Cerebellar cortex (tissue), 1 donor: Measurements from ENCODE around the gene PLCE1.
A peak's percentile ranks its signal among the peaks of the same experiment; 100 is the strongest.
"Not testable (repeated sequence)": the region's sequence is repeated elsewhere in the genome, so short reads cannot be mapped to it uniquely, and the experiment has no call there.

ENCODE experiments used
- DNase-seq: peaks from one replicate; pipeline ENCODE4 v3.0.0-alpha.2; 2015; ENCODE audit warnings: low spot score

The PLCE1 gene

GRCh38 chr10:93993782-93994437, at the start of gene PLCE1:
Gene PLCE1, plus strand, starts transcription at chr10:93993931. Its CDS starts 37,116 bp downstream, at chr10:94031047.
- DNase-seq = no peak

GRCh38 chr10:93945819-93946218, 47.9 kb upstream of the PLCE1 start:
- DNase-seq = no peak

- no peak for DNase-seq
Measured at GRCh38 chr10:93947055-93947454, 46.7 kb upstream of the PLCE1 start.

GRCh38 chr10:93947524-93947923, 46.2 kb upstream of the PLCE1 start:
- DNase-seq = no peak

GRCh38 chr10:93951905-93952304, 41.8 kb upstream of the PLCE1 start:
- DNase-seq = no peak

GRCh38 chr10:93954299-93954698, 39.4 kb upstream of the PLCE1 start:
- no peak for DNase-seq

- DNase-seq = no peak
Measured at GRCh38 chr10:93954726-93955363, 38.9 kb upstream of the PLCE1 start.

- no peak for DNase-seq
Measured at GRCh38 chr10:93958834-93959233, 34.9 kb upstream of the PLCE1 start.

GRCh38 chr10:93960988-93961387, 32.7 kb upstream of the PLCE1 start:
- not testable (repeated sequence) for DNase-seq

- no peak for DNase-seq
Measured at GRCh38 chr10:93962973-93963372, 30.8 kb upstream of the PLCE1 start.

- no peak for DNase-seq
Measured at GRCh38 chr10:93963434-93963833, 30.3 kb upstream of the PLCE1 start.

GRCh38 chr10:93965911-93966310, 27.8 kb upstream of the PLCE1 start:
- no peak for DNase-seq

- no peak for DNase-seq
Measured at GRCh38 chr10:93967756-93968155, 26.0 kb upstream of the PLCE1 start.

GRCh38 chr10:93968540-93968945, 25.2 kb upstream of the PLCE1 start:
- DNase-seq = no peak

GRCh38 chr10:93970433-93971010, 23.2 kb upstream of the PLCE1 start:
- DNase-seq = not testable (repeated sequence)

GRCh38 chr10:93973748-93974445, 19.8 kb upstream of the PLCE1 start:
- no peak for DNase-seq

GRCh38 chr10:93977442-93977841, 16.3 kb upstream of the PLCE1 start:
- DNase-seq = no peak

- DNase-seq = no peak
Measured at GRCh38 chr10:93980486-93980885, 13.2 kb upstream of the PLCE1 start.

GRCh38 chr10:93991114-93991513, 2.6 kb upstream of the PLCE1 start:
- no peak for DNase-seq

- peak; percentile 47 for DNase-seq
Measured at GRCh38 chr10:93991596-93992284, 2.0 kb upstream of the PLCE1 start.

- peak; percentile 47 for DNase-seq
Measured at GRCh38 chr10:93992400-93993030, 1.2 kb upstream of the PLCE1 start.

GRCh38 chr10:93993414-93993781, 333 bp upstream of the PLCE1 start:
- DNase-seq = no peak
